ENCODE results near the gene CHRNB1.

CHRNB1 gene, protein sequence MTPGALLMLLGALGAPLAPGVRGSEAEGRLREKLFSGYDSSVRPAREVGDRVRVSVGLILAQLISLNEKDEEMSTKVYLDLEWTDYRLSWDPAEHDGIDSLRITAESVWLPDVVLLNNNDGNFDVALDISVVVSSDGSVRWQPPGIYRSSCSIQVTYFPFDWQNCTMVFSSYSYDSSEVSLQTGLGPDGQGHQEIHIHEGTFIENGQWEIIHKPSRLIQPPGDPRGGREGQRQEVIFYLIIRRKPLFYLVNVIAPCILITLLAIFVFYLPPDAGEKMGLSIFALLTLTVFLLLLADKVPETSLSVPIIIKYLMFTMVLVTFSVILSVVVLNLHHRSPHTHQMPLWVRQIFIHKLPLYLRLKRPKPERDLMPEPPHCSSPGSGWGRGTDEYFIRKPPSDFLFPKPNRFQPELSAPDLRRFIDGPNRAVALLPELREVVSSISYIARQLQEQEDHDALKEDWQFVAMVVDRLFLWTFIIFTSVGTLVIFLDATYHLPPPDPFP

DNA sequence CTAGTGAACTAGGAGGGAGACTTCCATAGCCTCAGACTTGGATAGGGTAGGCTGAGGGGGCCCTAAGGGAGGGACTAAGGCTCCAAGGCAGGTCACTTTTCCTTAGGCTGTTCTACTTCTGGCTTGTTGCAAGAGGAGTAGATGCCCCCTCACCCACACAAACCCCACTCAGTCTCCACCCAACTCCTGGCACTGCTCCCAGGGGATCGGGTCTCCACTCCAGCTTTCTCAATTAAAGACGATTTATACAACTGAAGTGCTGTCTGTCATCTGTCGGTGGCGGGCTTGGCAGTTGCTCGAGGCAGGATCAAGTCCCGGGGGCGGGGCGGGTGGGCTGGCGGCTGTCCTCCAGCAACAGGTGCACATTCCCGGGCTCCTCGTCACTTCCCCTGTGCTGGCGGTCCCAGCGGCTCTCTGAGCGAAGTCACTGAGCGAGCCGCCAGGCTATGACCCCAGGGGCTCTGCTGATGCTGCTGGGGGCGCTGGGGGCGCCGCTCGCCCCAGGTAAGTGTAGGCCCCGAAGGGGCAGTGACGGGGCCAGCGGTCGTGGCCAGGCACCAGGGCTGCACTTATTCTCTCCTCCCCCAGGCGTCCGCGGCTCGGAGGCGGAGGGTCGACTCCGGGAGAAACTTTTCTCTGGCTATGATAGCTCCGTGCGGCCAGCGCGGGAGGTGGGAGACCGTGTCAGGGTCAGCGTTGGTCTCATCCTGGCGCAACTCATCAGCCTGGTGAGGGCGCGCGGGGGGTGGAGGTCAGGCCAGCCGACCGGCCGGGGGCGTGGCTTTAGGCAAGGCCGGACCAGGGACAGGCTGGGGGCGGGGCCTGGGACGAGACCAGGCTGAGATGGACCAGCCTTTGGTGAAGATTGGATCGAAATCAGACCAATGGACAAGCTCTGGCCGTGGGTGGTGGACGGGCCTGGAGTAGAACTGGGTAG is at the start of gene CHRNB1:
Gene CHRNB1 (plus strand): TSS at position 380 of the 937 bp plus-strand sequence. CDS start 67 bp downstream, at position 447.
- DNase-seq (ENCODE audit: low read depth) = no peak

GRCh38 chr17:7396147-7396546 is 48.7 kb upstream of the CHRNB1 start:
- no peak for DNase-seq (ENCODE audit: low read depth)

DNA sequence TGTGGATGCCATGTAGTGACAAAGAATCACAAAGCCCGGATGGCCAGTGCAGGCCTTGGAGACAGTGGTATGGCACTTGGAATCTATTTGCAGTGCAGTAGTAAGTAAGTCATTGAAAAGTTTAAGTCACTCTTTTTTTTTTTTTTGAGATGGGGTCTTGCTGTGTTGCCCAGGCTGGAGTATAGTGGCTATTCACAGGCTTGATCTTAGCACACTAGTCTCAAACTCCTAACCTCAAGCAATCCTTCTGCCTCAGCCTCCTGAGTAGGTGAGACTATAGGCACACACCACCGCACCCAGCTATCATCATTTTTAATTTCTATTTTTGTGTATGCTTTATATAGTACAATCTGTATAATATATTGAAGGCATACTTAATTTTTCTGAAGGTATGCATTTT is 46.2 kb upstream of the CHRNB1 start:
- no peak for DNase-seq (ENCODE audit: low read depth)

GRCh38 chr17:7403043-7403726 is 41.7 kb upstream of the CHRNB1 start:
- DNase-seq (ENCODE audit: low read depth) = no peak

- DNase-seq (ENCODE audit: low read depth) = no peak
These were observed 41.2 kb upstream of the CHRNB1 start for GRCh38 chr17:7403727-7403976.

GRCh38 chr17:7403977-7404736 is 40.7 kb upstream of the CHRNB1 start, which contains the start of gene TMEM256:
Gene TMEM256 (minus strand): TSS chr17:7404097. CDS start chr17:7404084, 13 bp downstream.
- peak; percentile 90 for DNase-seq (ENCODE audit: low read depth)

DNA sequence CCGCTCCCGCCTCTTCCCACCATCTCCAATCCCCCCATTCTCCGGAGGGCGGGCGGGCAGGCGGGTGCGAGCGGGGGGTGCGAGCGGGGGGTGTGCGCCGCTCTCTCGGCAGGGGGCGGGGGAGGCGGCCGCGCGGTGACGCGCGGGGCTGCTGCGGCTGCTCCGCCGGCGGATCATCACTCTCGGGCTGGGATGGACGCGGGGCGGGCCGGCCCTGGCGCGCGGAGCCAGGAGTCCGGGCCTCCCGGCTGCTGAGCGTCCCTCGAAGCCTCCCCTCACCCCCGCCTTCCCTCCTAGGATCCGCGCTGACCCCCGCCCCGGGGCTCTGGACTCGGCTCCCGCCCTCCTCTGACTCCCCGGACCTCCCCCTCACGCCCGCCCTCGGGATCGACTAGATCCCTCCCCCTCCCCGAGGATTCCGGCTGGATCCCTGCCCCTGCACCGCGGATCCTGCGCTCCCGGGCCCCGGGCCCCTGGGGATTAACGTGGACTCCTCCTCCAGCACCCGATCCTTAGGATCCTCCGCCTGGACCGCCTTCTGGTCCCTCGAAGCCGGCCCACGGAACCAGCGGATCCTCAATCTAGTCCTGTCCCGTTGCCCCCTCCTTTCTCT is 40.0 kb upstream of the CHRNB1 start:
- DNase-seq (ENCODE audit: low read depth) = no peak

DNA sequence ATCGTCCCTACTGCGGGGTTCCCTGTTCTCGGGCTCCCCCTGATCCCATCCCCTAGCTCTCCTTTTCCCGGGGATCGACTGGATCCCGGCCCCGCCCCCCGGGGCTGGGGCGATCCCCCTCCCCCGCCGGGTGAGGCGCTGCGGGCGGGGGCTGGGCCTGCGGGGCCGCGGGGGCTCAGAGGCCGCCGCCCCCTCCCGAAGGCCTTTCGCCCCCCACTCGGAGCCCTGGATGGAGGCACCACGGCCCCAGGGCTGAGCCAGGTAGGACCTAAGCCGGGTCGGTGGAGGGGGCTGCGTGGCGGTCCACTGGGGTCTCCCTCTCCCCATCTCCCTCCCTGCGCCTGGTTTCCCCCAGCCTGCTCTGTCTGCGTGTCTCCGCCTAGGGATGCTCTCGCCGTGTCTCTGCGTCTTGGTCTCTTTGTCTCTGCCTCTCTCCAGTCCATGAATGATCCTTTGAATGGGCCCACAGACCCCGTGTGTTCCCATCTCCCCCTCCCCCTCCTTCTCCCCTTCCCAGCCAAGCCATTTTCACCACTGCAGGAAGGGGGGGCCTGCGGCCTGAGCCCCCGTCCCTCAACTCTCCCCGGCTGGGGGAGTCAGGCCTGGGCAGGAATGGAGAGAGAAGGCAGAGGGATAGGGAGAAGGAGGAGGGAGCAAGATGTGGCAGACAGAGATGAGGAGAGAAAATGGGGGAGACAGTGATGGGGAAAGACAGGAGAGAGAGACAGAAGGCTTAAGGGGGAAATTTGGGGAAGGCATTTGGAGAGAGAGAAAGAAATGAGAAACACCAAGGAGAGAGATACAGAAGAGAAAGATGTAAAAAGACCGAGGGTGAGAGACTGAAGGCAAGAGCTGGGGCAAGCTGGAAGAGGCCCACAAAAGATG is 39.3 kb upstream of the CHRNB1 start:
- no peak for DNase-seq (ENCODE audit: low read depth)

DNA sequence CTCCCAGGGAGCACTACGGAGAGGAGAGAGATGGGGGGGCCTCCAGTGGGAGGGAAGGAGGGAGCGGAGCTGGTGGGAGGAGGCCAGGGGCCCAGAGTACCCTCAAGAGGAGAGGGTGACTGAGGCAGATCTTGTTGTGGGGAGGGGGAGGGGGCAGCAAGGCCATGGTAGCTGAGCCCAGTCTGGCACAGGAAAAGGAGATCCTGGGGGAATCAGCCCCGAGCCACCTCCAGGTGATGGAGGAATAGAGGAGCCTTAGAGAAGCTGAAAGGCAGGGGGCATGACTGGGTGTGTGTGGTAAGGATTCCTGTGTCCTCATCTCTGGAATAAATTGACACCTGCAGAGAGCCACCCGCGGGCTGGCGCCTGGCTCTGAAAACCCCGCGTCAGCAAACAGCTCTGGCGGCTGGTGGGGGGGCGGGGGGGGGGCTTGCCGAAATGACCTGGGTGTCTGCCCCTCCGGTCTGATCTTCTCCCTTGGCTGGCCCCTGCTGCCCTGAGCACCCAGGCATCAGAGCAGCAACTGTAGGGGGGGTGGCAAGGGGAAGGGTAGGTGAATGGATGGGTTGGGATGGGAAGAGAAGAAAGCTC is 38.5 kb upstream of the CHRNB1 start:
- DNase-seq (ENCODE audit: low read depth) = no peak

- no peak for DNase-seq (ENCODE audit: low read depth)
These were observed 37.8 kb upstream of the CHRNB1 start for GRCh38 chr17:7407082-7407481.

DNA sequence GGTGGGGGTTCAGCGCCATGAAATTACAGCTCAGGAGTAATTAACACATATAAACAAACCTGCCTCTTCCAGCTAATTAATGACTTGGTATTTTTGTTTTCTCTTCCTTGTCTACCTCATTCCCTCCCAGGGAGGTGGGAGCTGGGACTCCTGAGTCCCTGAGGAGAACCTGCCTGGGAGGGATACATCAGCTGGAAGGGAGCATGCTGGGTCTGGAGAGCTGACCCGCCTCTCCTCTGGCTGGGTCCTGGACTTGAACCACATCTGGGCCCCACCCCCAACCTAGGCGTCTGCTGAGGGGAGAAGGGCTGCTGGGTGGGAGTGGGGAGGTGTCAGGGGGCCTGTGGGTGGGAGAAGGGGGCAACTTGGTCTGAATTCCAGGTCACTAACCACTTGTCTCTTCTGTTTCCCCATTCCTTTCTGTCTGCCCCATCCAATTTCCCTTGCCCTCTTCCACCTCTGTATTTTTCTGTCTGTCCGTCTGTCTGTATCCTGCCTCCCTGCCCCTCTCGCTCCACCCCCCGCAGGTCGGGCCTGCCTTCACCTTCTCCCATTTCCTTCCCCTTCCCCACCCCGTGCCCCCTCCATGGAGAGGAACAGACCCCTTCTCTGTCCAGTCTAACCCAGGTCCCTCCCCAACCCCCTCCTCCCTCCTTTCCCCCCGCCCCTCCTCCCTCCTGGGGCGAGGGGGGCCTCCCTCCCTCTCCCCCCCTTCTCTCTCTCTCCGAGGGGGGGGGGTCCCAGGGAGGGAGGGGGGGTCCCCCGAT is 37.2 kb upstream of the CHRNB1 start, which contains the start of gene NLGN2:
Gene NLGN2 (plus strand): TSS at position 361 of the 767 bp plus-strand sequence. CDS start 411 bp downstream, outside the sequence.
- DNase-seq (ENCODE audit: low read depth) = no peak

GRCh38 chr17:7408252-7408727 is 36.6 kb upstream of the CHRNB1 start:
- DNase-seq (ENCODE audit: low read depth) = no peak

DNA sequence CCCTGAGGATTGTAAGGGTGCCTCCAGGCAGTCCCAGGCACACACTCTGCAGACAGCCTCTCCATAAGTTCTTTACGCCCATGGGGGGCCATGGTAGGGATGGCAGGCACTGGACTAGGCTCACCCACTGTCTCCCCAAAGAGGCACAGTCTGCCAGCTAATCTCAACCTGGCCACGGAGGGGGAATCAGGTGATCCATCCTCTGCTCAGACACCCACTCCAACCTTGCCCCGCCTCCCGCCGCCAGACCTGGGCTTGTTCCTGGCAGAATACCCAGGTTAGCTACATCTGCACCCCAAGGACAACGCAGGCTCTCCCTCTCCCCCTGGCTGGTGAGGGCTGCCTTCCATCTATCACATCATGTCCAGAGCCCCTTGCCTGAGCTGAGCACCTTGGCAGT is 36.0 kb upstream of the CHRNB1 start:
- DNase-seq (ENCODE audit: low read depth) = no peak

DNA sequence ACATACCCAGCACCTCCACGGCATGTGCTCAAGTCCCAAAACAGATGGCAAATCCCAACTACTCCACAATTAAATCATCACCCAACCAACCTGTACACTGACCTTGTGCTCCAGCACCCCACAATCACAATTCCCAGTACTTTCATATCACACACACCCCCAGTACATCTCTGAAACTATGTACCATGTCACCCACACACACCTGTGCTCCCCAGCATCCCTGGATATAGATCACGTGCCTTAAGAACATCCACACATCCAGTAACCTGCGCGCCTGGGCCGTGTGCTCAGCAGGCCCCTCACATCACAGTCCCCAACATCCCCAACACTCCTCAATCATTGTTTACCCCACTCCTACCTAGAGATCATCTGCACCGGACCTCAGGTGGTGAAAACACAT is 35.1 kb upstream of the CHRNB1 start:
- no peak for DNase-seq (ENCODE audit: low read depth)

DNA sequence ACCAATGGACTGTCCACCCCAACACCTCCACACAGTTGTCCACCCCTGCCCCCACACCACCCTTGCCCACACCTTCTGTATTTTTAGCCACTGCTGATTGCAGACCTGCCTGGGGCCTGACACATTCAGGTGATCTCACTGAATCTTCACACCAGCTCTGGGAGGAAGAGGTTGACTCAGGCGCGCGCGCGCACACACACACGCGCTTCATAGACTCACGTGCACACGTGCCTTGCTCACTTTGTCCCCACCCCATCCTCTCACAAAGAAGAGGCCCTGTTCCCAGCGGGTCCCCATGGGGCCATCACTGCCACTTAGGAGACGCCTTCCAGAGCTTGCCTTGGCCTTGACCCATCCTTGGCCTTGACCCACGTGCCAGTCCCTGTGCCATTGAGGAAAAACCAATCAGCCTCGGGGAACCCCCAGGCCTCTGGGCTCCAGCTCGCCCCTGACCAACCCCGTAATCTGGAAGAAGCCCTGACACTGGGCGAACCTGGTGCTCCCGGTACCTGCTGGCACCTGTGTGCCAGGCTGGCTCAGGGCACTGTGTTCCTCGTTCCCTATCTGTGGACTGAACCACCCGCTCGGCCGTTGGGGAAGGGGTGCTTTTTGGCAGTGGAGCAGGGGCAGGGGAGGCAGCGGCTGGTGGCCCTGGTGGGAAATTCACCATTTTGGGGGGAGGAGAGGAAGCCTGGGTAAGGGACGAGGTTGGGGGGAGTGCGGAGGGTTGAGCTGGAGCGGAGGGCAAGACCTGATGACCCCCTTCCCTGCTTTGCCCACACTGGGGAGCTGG is 34.0 kb upstream of the CHRNB1 start:
- DNase-seq (ENCODE audit: low read depth) = no peak

GRCh38 chr17:7411427-7411750 is 33.5 kb upstream of the CHRNB1 start:
- no peak for DNase-seq (ENCODE audit: low read depth)

DNA sequence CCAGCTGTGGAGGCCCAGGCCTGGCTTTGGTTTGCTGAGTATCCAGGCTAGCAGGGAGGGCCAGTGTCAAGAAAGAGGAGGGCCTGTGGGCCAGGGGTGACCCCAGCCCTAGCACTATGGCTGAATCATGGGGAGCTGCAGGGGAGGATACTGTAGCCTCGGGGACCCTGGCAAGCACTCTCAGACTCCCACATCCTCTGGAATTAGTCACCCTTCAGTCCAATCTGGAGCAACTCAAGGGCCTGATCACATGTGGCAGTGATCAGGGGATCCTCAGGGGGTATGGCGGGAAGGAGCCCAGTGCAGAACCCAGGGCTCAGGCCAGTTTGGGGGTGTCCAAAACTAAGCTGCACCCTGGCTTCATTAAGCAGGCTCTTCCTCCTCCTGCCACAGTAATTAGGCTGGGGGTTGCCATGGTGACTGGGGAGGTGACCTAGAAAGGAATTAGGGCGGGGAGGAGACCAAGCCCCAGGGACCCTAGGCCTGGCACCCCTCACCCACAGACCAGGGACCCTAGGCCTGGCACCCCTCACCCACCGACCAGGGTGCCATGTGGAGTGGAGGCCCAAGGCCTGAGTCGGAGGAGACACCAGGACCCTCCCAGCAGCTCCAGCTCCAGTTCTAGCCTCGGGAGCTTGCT is 31.4 kb upstream of the CHRNB1 start:
- DNase-seq (ENCODE audit: low read depth) = no peak

- no peak for DNase-seq (ENCODE audit: low read depth)
These were observed 30.0 kb upstream of the CHRNB1 start for GRCh38 chr17:7414837-7415236.

All from stimulated activated CD8-positive, alpha-beta memory T cell treated with anti-CD3 and anti-CD28 coated beads, Interleukin-12 subunit alpha, Interleukin-12 subunit beta, amount 100 ng/mL, for 1 hour (primary cell).